Measurements from ENCODE around the gene NKAIN1. TPM values are rescaled to one million over a fixed set of nuclear protein-coding genes. Genes with fewer than 3 reads are reported as not detected.

Gene NKAIN1
- total and polyA plus RNA-seq, 3 donors from 2014 or later: 0.39 to 1.5 (median 1.4) TPM

- 58 to 64% methylated on average over 10 to 12 of the region's 12 CpGs for WGBS, 2 donors
Observed at GRCh38 chr1:31214316-31215064, 25.2 kb downstream of the NKAIN1 start.

DNA sequence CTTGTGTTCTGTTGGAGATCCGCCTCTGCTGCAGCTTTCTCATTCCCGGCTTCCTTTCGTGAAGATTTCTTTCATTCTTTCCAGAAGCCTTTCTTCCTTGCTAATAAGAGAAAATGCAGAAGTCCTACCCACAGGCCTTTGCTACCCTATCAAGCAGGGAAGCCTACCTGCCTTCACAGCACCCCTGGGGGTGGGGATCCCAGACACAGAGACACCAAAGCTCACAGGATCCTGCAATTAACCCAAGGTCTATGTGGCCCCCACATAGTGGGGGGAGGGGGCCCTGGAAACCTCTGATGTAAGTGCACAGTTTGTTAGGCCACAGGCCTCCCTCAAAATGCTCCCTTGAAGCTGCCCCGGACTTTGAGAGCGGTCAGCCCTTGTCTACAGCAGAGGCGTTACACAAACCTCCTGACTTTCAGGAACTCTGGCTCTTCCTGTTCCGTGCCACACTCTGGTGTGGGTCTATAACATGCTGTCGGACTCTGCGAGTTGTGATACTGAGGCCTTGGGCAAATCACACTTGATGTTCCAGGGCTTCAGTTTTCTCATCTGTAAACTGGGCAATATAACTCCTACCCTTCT is 31.2 kb downstream of the NKAIN1 start:
- Histone ChIP-seq H3K4me3 (no peak overlapping the region), H3K9me3 (no peaks in the 10 kb centered on the region), H3K36me3 (ENCODE audit: low read depth, missing control alignments) (no peaks in the 10 kb centered on the region), H3K27me3 (no peaks in the 10 kb centered on the region), H3K4me1 (no peaks in the 10 kb centered on the region), H3K27ac (no peak overlapping the region)
- intact Hi-C loops (cut with DNase I; ENCODE audit: low total_unique reads): no loop called here
- TF ChIP-seq, protein P1, sequence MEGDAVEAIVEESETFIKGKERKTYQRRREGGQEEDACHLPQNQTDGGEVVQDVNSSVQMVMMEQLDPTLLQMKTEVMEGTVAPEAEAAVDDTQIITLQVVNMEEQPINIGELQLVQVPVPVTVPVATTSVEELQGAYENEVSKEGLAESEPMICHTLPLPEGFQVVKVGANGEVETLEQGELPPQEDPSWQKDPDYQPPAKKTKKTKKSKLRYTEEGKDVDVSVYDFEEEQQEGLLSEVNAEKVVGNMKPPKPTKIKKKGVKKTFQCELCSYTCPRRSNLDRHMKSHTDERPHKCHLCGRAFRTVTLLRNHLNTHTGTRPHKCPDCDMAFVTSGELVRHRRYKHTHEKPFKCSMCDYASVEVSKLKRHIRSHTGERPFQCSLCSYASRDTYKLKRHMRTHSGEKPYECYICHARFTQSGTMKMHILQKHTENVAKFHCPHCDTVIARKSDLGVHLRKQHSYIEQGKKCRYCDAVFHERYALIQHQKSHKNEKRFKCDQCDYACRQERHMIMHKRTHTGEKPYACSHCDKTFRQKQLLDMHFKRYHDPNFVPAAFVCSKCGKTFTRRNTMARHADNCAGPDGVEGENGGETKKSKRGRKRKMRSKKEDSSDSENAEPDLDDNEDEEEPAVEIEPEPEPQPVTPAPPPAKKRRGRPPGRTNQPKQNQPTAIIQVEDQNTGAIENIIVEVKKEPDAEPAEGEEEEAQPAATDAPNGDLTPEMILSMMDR (IDR thresholded peaks at IDR 0.05): no peak
- TF ChIP-seq POLR2A (IDR thresholded peaks at IDR 0.05): no peak
- WGBS, 2 donors: 86 to 90% methylated on average over 6 to 9 of the region's 9 CpGs
- DNase-seq: no peak

More at GRCh38 chr1:31214316-31215064, 25.2 kb downstream of the NKAIN1 start:
- H3K27me3 ChIP-seq: no peaks in the 10 kb centered on the region
- H3K36me3 ChIP-seq (ENCODE audit: low read depth, missing control alignments): no peaks in the 10 kb centered on the region
- intact Hi-C loops (cut with DNase I; ENCODE audit: low total_unique reads): no loop called here
- DNase-seq: no peak
- no peaks in the 10 kb centered on the region for H3K9me3 ChIP-seq
- no peak for TF ChIP-seq POLR2A (IDR thresholded peaks at IDR 0.05)
- TF ChIP-seq, protein P1 (IDR thresholded peaks at IDR 0.05): no peak
- H3K27ac ChIP-seq: no peak overlapping the region
- peaks cover 6% of the 10 kb centered on the region for H3K4me1 ChIP-seq
- no peak overlapping the region for H3K4me3 ChIP-seq

DNA sequence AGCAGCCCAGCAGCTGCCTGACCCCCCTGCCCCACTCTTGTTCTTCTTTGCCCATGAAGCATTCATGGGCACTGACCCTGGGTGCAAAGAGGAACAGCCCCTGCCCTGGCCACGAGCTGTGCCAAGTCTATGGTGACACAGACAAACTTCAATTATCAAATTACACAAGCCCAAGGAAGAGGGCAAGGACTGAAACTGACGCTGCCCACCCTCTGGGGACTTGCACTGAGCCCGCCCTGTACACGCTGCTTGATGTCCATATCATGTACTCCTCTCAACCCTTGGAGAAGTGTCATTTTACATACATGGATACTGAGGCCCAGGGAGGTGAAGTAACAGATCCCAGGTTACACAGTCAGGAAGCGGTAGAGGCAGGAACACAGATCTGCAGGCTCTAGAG is 32.1 kb downstream of the NKAIN1 start:
- Histone ChIP-seq H3K27ac (no peak overlapping the region), H3K9me3 (no peaks in the 10 kb centered on the region), H3K4me1 (no peaks in the 10 kb centered on the region), H3K27me3 (no peaks in the 10 kb centered on the region), H3K36me3 (ENCODE audit: low read depth, missing control alignments) (no peaks in the 10 kb centered on the region), H3K4me3 (no peak overlapping the region)
- WGBS, 2 donors: 83 to 91% methylated on average over 5 of the region's 5 CpGs
- intact Hi-C loops (cut with DNase I; ENCODE audit: low total_unique reads): no loop called here
- DNase-seq: no peak
- TF ChIP-seq, protein P1 (IDR thresholded peaks at IDR 0.05): no peak
- TF ChIP-seq POLR2A (IDR thresholded peaks at IDR 0.05): no peak

DNA sequence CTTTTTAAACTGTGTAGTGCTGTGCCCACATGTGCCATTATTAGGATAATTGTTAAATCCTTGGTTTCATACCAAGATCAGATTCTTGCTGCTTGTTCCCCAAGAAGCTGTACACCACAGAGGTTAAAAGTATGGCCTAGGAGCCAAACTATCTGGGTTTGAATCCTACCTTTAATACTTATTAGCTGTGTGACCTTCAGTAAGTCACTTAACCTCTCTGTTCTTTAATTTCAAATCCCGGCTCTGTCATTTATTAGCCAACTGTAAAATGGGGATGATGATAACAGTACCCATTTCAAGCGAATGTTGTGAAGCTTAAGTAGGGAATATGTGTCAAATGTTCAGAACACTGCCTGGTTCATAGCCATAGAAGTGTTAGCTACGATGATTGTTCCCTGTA is 32.6 kb downstream of the NKAIN1 start:
- no peaks in the 10 kb centered on the region for H3K36me3 ChIP-seq (ENCODE audit: low read depth, missing control alignments)
- TF ChIP-seq, protein P1 (IDR thresholded peaks at IDR 0.05): no peak
- TF ChIP-seq POLR2A (IDR thresholded peaks at IDR 0.05): no peak
- H3K4me1 ChIP-seq: no peaks in the 10 kb centered on the region
- H3K27me3 ChIP-seq: no peaks in the 10 kb centered on the region
- intact Hi-C loops (cut with DNase I; ENCODE audit: low total_unique reads): no loop called here
- no peak overlapping the region for H3K27ac ChIP-seq
- no peak for DNase-seq
- H3K4me3 ChIP-seq: no peak overlapping the region
- H3K9me3 ChIP-seq: no peaks in the 10 kb centered on the region
- WGBS, 2 donors: 92 to 93% methylated on average over 3 of the region's 3 CpGs

Measured in testis (tissue), 3 donors.